ENCODE data around the gene MRPL50. TPM values are rescaled to one million over a fixed set of nuclear protein-coding genes. Genes with fewer than 3 reads are reported as not detected.
A peak's percentile ranks its signal among the peaks of the same experiment; 100 is the strongest.

Gene MRPL50
- total and polyA plus RNA-seq, 9 of the 15 experiments (the other 6 are each of a cell fraction or from before 2014, with no cell fraction given), result 17.5 to 107 (median 37.4) TPM

- Histone ChIP-seq H3K27ac (ENCODE audit: extremely low read depth, low read depth, low read length) (no peak overlapping the region), H3K9me1 (ENCODE audit: control insufficient read depth, insufficient read depth, low read length) (no peaks in the 10 kb centered on the region), H3K9ac (ENCODE audit: insufficient read depth in 1 of 2, low read depth in 2 of 2, low read length in 2 of 2) (no peak overlapping the region; a peak in 1 of 4 replicates), H3K4me3 (no peak overlapping the region), H3K79me2 (ENCODE audit: control insufficient read depth, insufficient read depth, low read length) (no peaks in the 10 kb centered on the region), H3K27me3 (ENCODE audit: control insufficient read depth in 2 of 2, insufficient read depth in 2 of 2, low read length in 2 of 2) (no peaks in the 10 kb centered on the region), H2AFZ (ENCODE audit: low read depth, low read length) (no peak overlapping the region), H3K4me2 (ENCODE audit: insufficient read depth, low read length) (0 out of 2 replicates have a peak overlapping the region, but pooled peaks have one; percentile 1), H3K9me3 (replicated peaks; ENCODE audit: control insufficient read depth, insufficient read depth, low read depth, low read length) (no peaks in the 10 kb centered on the region), H3K4me1 (replicated peaks in 1 of 2; ENCODE audit: control insufficient read depth in 2 of 2, insufficient read depth in 2 of 2, low read length in 2 of 2) (peaks cover 16 to 40% of the 10 kb centered on the region in 2 experiments), H3K36me3 (ENCODE audit: control insufficient read depth, insufficient read depth, low read length) (no peaks in the 10 kb centered on the region), H4K20me1 (replicated peaks; ENCODE audit: control insufficient read depth, insufficient read depth, low read length) (no peaks in the 10 kb centered on the region)
- CTCF ChIA-PET (ENCODE audit: low intra/inter-chr PET ratio), result no interaction called here
- peak; percentile 67 for ATAC-seq
- POLR2A ChIA-PET, result no interaction called here
- 21% methylated on average over 2 of the region's 2 CpGs for WGBS (ENCODE audit: insufficient coverage, low coverage, missing lambda C conversion rate)
- FAIRE-seq, result peak; percentile 91
- intact Hi-C loops (cut with micrococcal nuclease), result no loop called here
- DNase-seq (ENCODE audit: extremely low read depth in 1 of 4, low spot score in 3 of 4), result peak in 1 of 4 experiments; percentile 72
- BruUV-seq (replicated peaks), result no TSS peak
- in situ Hi-C loops (cut with MboI), result no loop called here
- no peak for TF ChIP-seq PHF21A (IDR thresholded peaks at IDR 0.05; ENCODE audit: borderline replicate concordance, low read depth)
- no peak for TF ChIP-seq SMARCE1 (IDR thresholded peaks at IDR 0.05)
- TF ChIP-seq ZFP30 (CRISPR knock-in tag; IDR thresholded peaks at IDR 0.05; ENCODE audit: borderline replicate concordance), result no peak
- TF ChIP-seq MEIS2 (IDR thresholded peaks at IDR 0.05; ENCODE audit: partially characterized antibody), result no peak
- no peak for TF ChIP-seq PKNOX1 (IDR thresholded peaks at IDR 0.05)
- TF ChIP-seq BDP1 (IDR thresholded peaks at IDR 0.05; ENCODE audit: insufficient read depth, insufficient read length), result no peak
- TF ChIP-seq ZNF316 (IDR thresholded peaks at IDR 0.05), result peak; percentile 85
- no peak for TF ChIP-seq PCBP2 (IDR thresholded peaks at IDR 0.05; ENCODE audit: low read depth, low read length, poor library complexity, severe bottlenecking)
- peak; percentile 95 for TF ChIP-seq FOXJ2 (tag; IDR thresholded peaks at IDR 0.05)
- TF ChIP-seq RBM25 (IDR thresholded peaks at IDR 0.05; ENCODE audit: low read depth, low read length, severe bottlenecking), result no peak
- no peak for TF ChIP-seq ZNF41 (CRISPR knock-in tag; conservative IDR thresholded peaks at IDR 0.05)
- peak; percentile 28; the same call in 1 of the 2 replicates for TF ChIP-seq RFX1 (IDR thresholded peaks at IDR 0.05)
- no peak for TF ChIP-seq KLF13 (tag; IDR thresholded peaks at IDR 0.05; ENCODE audit: borderline replicate concordance, low read depth)
- no peak for TF ChIP-seq ATF6 (CRISPR knock-in tag; IDR thresholded peaks at IDR 0.05)
- TF ChIP-seq ZNF384 (IDR thresholded peaks at IDR 0.05; ENCODE audit: low read depth, low read length), result peak; percentile 86
- TF ChIP-seq NFE2 (IDR thresholded peaks at IDR 0.05; ENCODE audit: low read depth), result peak; percentile 77
- peak; percentile 53 for TF ChIP-seq SMARCA4 (IDR thresholded peaks at IDR 0.05)
- TF ChIP-seq SMARCC2 (IDR thresholded peaks at IDR 0.05; ENCODE audit: low read depth), result no peak
- no peak for TF ChIP-seq SRSF3 (IDR thresholded peaks at IDR 0.05; ENCODE audit: insufficient read depth, low read length)
- TF ChIP-seq ZNF239 (CRISPR knock-in tag; IDR thresholded peaks at IDR 0.05), result no peak
- no peak for TF ChIP-seq NFATC3 (IDR thresholded peaks at IDR 0.05)
- TF ChIP-seq ATF4 (CRISPR knock-in tag; IDR thresholded peaks at IDR 0.05), result no peak
These were observed 28.4 kb downstream of the MRPL50 start for GRCh38 chr9:101369884-101370531.

All from K562 (cell line).